Esophagus squamous epithelium (tissue), 5 donors: ENCODE results near the gene ACOX2. TPM values are rescaled to one million over a fixed set of nuclear protein-coding genes. Genes with fewer than 3 reads are reported as not detected.

Experiments used
- DNase-seq: peaks from one replicate; lab custom pipeline; 2025; lab: John Stamatoyannopoulos, UW
- H3K27ac ChIP-seq, 4 donors: fragments of 200-600 bp; sonication (generic); one replicate each; pipeline ENCODE4 v1.5.1; 2016 to 2019; ENCODE audit warnings: mild to moderate bottlenecking in 1 of 4
- H3K27me3 ChIP-seq, 4 donors: fragments of 200-600 bp; sonication (generic); 1 replicate in 3 of 4; 2 replicates in 1 of 4; pipeline versions ENCODE4 v1.5.1 to v1.6.0; 2017 to 2021; ENCODE audit warnings: antibody characterized with exemption in 1 of 4
- H3K36me3 ChIP-seq, 3 donors: fragments of 200-600 bp; sonication (generic); one replicate each; pipeline ENCODE4 v1.5.1; 2016 to 2019
- H3K4me1 ChIP-seq, 3 donors: fragments of 200-600 bp; sonication (generic); one replicate each; pipeline ENCODE4 v1.5.1; 2017 to 2019
- H3K4me3 ChIP-seq, 4 donors: fragments of 200-600 bp; sonication (generic); 1 replicate in 3 of 4; 2 replicates in 1 of 4; pipeline ENCODE4 v1.5.1; 2016 to 2019; ENCODE audit warnings: mild to moderate bottlenecking in 2 of 4, moderate library complexity in 1 of 4
- H3K9me3 ChIP-seq, 3 donors: fragments of 200-600 bp; sonication (generic); one replicate each; pipeline ENCODE4 v1.5.1; 2016 to 2019
- POLR2A ChIP-seq, 4 donors: fragments of 450-650 bp; IDR thresholded peaks; one replicate each; pipeline ENCODE4 v1.6.1; 2017; ENCODE audit warnings: antibody characterized with exemption in 4 of 4, mild to moderate bottlenecking in 4 of 4, moderate library complexity in 3 of 4
- WGBS, 2 donors: methylation state at CpG; one replicate each; pipeline ENCODE4 v1.1.5; 2018; 5-methylcytosine and 5-hydroxymethylcytosine counted together
- intact Hi-C: fragments of 100-400 bp; cut with DNase I; formaldehyde crosslinking; loops from one replicate; pipeline ENCODE4 v1.15.0; 2022
- total RNA-seq, 4 donors: library from RNA; depleted of rRNA; stranded (reverse); fragments of >200 nt; gene quantifications; one replicate each; pipeline ENCODE4 v1.1.0, GENCODE V29; 2016
- TF ChIP-seq, protein P1 (sequence below), 6 experiments: fragments of 450-650 bp in 4 of 6; fragments of 200-600 bp in 2 of 6; sonication (generic) in 2 of 6; IDR thresholded peaks; one replicate each; pipeline ENCODE4 v1.5.1; 2016 to 2019; ENCODE audit warnings: antibody characterized with exemption in 6 of 6, mild to moderate bottlenecking in 4 of 6, moderate library complexity in 4 of 6
- donor health status: DM: yes; HTN: yes; CAD: no.

Gene ACOX2
- total RNA-seq, 4 donors from 2014 or later: 5.3 to 14.1 (median 10.0) TPM

GRCh38 chr3:58519668-58520402 is 17.2 kb downstream of the ACOX2 start:
- TF ChIP-seq, protein P1, sequence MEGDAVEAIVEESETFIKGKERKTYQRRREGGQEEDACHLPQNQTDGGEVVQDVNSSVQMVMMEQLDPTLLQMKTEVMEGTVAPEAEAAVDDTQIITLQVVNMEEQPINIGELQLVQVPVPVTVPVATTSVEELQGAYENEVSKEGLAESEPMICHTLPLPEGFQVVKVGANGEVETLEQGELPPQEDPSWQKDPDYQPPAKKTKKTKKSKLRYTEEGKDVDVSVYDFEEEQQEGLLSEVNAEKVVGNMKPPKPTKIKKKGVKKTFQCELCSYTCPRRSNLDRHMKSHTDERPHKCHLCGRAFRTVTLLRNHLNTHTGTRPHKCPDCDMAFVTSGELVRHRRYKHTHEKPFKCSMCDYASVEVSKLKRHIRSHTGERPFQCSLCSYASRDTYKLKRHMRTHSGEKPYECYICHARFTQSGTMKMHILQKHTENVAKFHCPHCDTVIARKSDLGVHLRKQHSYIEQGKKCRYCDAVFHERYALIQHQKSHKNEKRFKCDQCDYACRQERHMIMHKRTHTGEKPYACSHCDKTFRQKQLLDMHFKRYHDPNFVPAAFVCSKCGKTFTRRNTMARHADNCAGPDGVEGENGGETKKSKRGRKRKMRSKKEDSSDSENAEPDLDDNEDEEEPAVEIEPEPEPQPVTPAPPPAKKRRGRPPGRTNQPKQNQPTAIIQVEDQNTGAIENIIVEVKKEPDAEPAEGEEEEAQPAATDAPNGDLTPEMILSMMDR (IDR thresholded peaks at IDR 0.05): no peak
- TF ChIP-seq POLR2A (IDR thresholded peaks at IDR 0.05): no peak
- 90 to 92% methylated on average over 4 to 6 of the region's 6 CpGs for WGBS, 2 donors
- Histone ChIP-seq H3K27me3 (no peaks in the 10 kb centered on the region), H3K4me1 (peaks cover 0 to 46% (median 21%) of the 10 kb centered on the region in 3 donors), H3K4me3 (no peak overlapping the region), H3K27ac (no peak overlapping the region), H3K9me3 (no peaks in the 10 kb centered on the region), H3K36me3 (peaks cover 0 to 62% (median 0%) of the 10 kb centered on the region in 3 donors)
- no peak for DNase-seq
- intact Hi-C loops: no loop called here

DNA sequence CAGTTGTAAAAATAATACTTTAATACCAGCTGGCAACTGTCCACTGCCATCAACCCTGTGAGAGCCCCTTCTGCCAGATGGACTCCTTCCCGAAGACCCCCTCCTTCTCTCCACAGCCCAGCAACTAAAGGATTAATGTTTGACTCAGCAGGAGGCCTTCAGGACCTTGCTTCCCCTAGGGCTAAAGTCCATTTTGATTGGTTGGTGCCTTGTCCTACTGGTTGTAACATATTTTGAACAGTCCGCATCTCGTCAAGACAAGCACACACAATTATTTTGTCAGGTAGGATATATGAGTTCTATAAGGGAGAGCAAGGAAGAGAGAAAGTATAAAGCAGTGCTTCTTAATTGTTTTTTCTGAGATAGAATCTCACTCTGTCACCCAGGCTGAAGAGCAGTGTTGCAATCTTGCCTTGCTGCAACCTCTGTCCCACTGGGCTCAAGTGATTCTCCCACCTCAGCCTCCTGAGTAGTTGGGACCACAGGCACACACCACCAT is 18.6 kb downstream of the ACOX2 start:
- Histone ChIP-seq H3K36me3 (peaks cover 0 to 58% (median 0%) of the 10 kb centered on the region in 3 donors), H3K27me3 (no peaks in the 10 kb centered on the region), H3K4me3 (no peak overlapping the region), H3K27ac (peak overlapping the region in 1 of 4 donors; percentile 25), H3K4me1 (peaks cover 0 to 54% (median 26%) of the 10 kb centered on the region in 3 donors), H3K9me3 (no peaks in the 10 kb centered on the region)
- 36 to 40% methylated on average over 3 of the region's 3 CpGs for WGBS, 2 donors
- intact Hi-C loops: no loop called here
- DNase-seq: no peak
- TF ChIP-seq, protein P1 (IDR thresholded peaks at IDR 0.05): no peak
- no peak for TF ChIP-seq POLR2A (IDR thresholded peaks at IDR 0.05)

DNA sequence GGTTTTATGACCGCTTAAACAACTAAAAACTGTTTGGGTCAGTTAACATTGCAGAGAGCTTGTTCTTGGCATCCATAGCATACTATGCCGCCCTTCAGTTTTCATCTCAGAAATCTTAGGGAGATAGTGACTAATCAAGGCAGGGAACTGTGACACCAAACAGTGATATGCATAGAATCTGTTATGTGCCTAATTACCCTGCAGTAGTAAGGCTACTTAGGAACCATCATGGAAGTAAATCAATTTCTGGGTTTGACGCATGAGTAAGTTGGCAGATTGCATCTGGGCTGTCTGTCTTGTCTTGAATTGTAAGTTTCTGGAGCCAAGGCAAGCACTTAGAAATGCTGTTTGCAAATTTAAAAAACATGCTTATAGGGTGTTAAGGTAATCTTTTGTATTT is 22.6 kb downstream of the ACOX2 start:
- Histone ChIP-seq H3K4me3 (no peak overlapping the region), H3K27ac (no peak overlapping the region), H3K36me3 (peaks cover 0 to 50% (median 0%) of the 10 kb centered on the region in 3 donors), H3K4me1 (peaks cover 0 to 50% (median 26%) of the 10 kb centered on the region in 3 donors), H3K9me3 (no peaks in the 10 kb centered on the region), H3K27me3 (no peaks in the 10 kb centered on the region)
- TF ChIP-seq, protein P1 (IDR thresholded peaks at IDR 0.05): no peak
- TF ChIP-seq POLR2A (IDR thresholded peaks at IDR 0.05): no peak
- intact Hi-C loops: no loop called here
- no peak for DNase-seq
- 48 to 88% methylated on average over 3 of the region's 3 CpGs for WGBS, 2 donors

DNA sequence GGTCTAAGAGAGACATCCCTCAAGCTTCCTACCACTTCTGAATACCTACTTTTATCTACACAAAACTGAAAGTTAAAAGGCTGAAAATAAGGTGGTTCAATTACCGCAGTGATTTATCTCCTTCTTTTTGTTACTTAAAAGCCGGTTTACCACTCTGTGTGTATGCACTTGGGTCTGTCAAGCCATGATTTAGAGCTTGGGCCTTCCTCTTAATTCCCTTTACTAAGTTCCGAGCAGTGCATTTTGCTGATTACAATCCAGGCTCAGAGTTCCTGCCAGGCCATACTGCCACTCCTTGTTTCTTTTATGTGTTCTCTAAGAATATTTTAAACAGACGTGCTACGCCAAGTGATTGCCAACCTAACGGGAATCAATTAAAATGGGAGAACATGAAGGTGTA is 28.6 kb downstream of the ACOX2 start:
- Histone ChIP-seq H3K9me3 (no peaks in the 10 kb centered on the region), H3K4me1 (peaks cover 0 to 35% (median 0%) of the 10 kb centered on the region in 3 donors), H3K36me3 (peaks cover 0 to 53% (median 5%) of the 10 kb centered on the region in 3 donors), H3K4me3 (no peak overlapping the region), H3K27ac (no peak overlapping the region), H3K27me3 (no peaks in the 10 kb centered on the region)
- 66 to 72% methylated on average over 6 of the region's 6 CpGs for WGBS, 2 donors
- TF ChIP-seq POLR2A (IDR thresholded peaks at IDR 0.05): no peak
- TF ChIP-seq, protein P1 (IDR thresholded peaks at IDR 0.05): no peak
- intact Hi-C loops: no loop called here
- DNase-seq: no peak

GRCh38 chr3:58507356-58508078 is 29.5 kb downstream of the ACOX2 start:
- intact Hi-C loops: no loop called here
- WGBS, 2 donors: 51 to 65% methylated on average over 2 of the region's 2 CpGs
- Histone ChIP-seq H3K36me3 (peaks cover 0 to 51% (median 5%) of the 10 kb centered on the region in 3 donors), H3K27me3 (no peaks in the 10 kb centered on the region), H3K27ac (peak overlapping the region in 1 of 4 donors; percentile 7), H3K4me3 (no peak overlapping the region), H3K4me1 (peaks cover 0 to 42% (median 0%) of the 10 kb centered on the region in 3 donors), H3K9me3 (no peaks in the 10 kb centered on the region)
- no peak for DNase-seq
- TF ChIP-seq, protein P1 (IDR thresholded peaks at IDR 0.05): no peak
- no peak for TF ChIP-seq POLR2A (IDR thresholded peaks at IDR 0.05)
